IPS-18c (cell line): ENCODE measurements around the gene KCTD13.
"Not testable (repeated sequence)": the region's sequence is repeated elsewhere in the genome, so short reads cannot be mapped to it uniquely, and the experiment has no call there.

Experiments
- H3K4me3 ChIP-seq: 2 replicates; pipeline ENCODE4 v1.7.0; 2013; ENCODE audit warnings: low read depth, mild to moderate bottlenecking, low read length, moderate library complexity; ENCODE audit not compliant: insufficient read depth
- H3K9me3 ChIP-seq: one replicate; pipeline ENCODE4 v1.6.1; 2013; ENCODE audit warnings: mild to moderate bottlenecking, low read length, moderate library complexity; ENCODE audit not compliant: control insufficient read depth, insufficient read depth

KCTD13 gene

GRCh38 chr16:29875206-29875605, 50.8 kb downstream of the KCTD13 start:
- H3K9me3 ChIP-seq: no peaks in the 10 kb centered on the region
- H3K4me3 ChIP-seq: no peak overlapping the region

GRCh38 chr16:29873319-29873718, 52.7 kb downstream of the KCTD13 start:
- Histone ChIP-seq H3K9me3 (no peaks in the 10 kb centered on the region), H3K4me3 (no peak overlapping the region)

- Histone ChIP-seq H3K4me3 (no peak overlapping the region), H3K9me3 (no peaks in the 10 kb centered on the region)
These were observed 54.0 kb downstream of the KCTD13 start for GRCh38 chr16:29871822-29872546.

- H3K9me3 ChIP-seq, H3K4me3 ChIP-seq: not testable (repeated sequence)
These were observed 57.0 kb downstream of the KCTD13 start for GRCh38 chr16:29869067-29869466.

- Histone ChIP-seq H3K4me3 (no peak overlapping the region), H3K9me3 (no peaks in the 10 kb centered on the region)
These were observed 57.5 kb downstream of the KCTD13 start for GRCh38 chr16:29868396-29869009.

- H3K9me3 ChIP-seq: no peaks in the 10 kb centered on the region
- H3K4me3 ChIP-seq: no peak overlapping the region
These were observed 61.8 kb downstream of the KCTD13 start for GRCh38 chr16:29864205-29864604.

- H3K4me3 ChIP-seq: no peak overlapping the region; the same call in 1 of the 2 replicates
- no peaks in the 10 kb centered on the region for H3K9me3 ChIP-seq
These were observed 62.4 kb downstream of the KCTD13 start for GRCh38 chr16:29863669-29863984.

GRCh38 chr16:29862884-29863668, 63.0 kb downstream of the KCTD13 start, which contains the start of gene CDIPT:
CDIPT (minus strand) TSS chr16:29863226; CDS start chr16:29862857, 369 bp downstream.
- Histone ChIP-seq H3K4me3 (peak within 1 kb of the TSS; percentile 88), H3K9me3 (no peaks in the 10 kb centered on the region)

- peak overlapping the region; percentile 88 for H3K4me3 ChIP-seq
- no peaks in the 10 kb centered on the region for H3K9me3 ChIP-seq
These were observed 63.6 kb downstream of the KCTD13 start for GRCh38 chr16:29862383-29862883.

- no peak overlapping the region for H3K4me3 ChIP-seq
These were observed 65.8 kb downstream of the KCTD13 start for GRCh38 chr16:29860218-29860617.

GRCh38 chr16:29858974-29859373, 67.1 kb downstream of the KCTD13 start:
- Histone ChIP-seq H3K4me3 (no peak overlapping the region), H3K9me3 (no peaks in the 10 kb centered on the region)

More at GRCh38 chr16:29860218-29860617, 65.8 kb downstream of the KCTD13 start:
- H3K9me3 ChIP-seq: no peaks in the 10 kb centered on the region

GRCh38 chr16:29858149-29858849, 67.7 kb downstream of the KCTD13 start:
- H3K9me3 ChIP-seq: no peaks in the 10 kb centered on the region
- no peak overlapping the region for H3K4me3 ChIP-seq

GRCh38 chr16:29857133-29857760, 68.8 kb downstream of the KCTD13 start:
- H3K9me3 ChIP-seq: no peaks in the 10 kb centered on the region
- H3K4me3 ChIP-seq: no peak overlapping the region
